ENCODE data around the gene RALGDS.

RALGDS gene

DNA sequence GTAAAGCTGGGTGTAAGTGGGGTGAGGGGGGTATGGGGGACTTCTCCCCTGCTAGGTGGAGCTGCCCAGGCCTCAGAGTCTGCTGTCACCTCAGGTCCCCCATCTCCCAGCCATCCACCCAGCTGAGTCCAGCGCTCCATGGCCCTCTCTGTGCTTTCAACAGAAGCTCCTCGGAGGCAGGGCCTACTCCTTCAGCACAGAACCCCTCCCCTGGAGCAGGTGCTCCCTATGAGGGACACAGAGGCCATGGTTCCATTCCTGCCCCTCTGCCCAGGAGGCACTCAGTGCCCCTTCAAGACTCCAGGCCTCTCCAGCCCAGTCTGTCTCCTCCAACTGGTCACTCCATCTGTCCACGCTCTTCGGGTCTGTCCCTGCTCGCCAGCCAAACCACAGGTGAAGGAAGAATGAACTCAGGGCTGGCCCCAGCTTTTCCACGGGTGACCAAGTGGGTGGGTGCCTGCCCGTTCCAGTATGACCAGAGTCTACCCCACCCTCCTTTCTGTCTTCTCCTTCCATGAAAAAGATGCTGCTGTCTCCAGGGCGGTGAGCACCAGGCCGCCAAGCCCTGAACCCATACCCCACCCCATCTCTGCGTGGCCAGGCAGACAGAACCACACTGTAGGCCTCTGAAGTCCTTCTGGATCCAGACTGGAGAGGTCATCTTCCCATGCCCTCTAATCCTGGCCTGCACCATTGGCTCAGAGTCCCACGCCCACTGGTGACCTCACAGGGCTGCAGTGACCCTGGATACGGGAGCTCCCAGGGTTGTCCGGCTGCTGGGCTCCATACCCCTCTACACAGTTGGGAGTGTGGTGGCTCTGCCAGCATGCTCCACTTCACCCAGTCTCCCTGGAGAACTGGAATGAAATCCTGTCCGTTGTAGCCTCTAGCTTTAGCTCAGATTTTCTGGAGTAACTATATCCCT is 30.8 kb upstream of the RALGDS start:
- H3K36me3 ChIP-seq (ENCODE audit: control insufficient read depth, insufficient read depth, low read length), result no peaks in the 10 kb centered on the region
- no peak overlapping the region for H3K4me3 ChIP-seq (ENCODE audit: insufficient read depth, low read depth, low read length, poor library complexity, severe bottlenecking)
- H3K27ac ChIP-seq (ENCODE audit: insufficient read depth, low read length, poor library complexity, severe bottlenecking), result no peak overlapping the region
- H3K27me3 ChIP-seq (replicated peaks; ENCODE audit: control insufficient read depth, insufficient read depth, low read length, poor library complexity, severe bottlenecking), result no peaks in the 10 kb centered on the region
- no peaks in the 10 kb centered on the region for H3K9me3 ChIP-seq (ENCODE audit: control insufficient read depth, low read length)
- H3K4me1 ChIP-seq (ENCODE audit: control insufficient read depth, insufficient read depth, low read length, poor library complexity, severe bottlenecking), result peaks cover 16% of the 10 kb centered on the region
- no peak for DNase-seq

DNA sequence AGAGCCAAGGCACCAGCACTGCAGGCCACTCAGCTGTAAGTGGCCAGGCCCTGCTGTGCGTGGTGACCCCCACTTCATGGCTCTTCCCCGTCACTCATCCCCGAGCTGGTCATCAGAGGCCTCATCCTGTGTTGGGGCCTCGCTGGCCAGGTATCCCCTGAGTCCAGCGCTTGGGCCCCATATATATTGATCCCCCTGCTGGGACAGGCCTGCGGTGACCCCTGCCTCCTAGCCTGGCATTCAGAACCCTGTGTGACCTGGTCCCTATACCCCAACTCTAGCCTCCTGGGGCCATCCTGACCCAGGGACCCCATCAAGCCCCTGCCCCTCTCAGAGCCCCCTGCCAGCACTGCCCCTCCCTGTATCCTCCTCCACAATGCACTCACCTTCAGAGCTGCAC is 30.0 kb upstream of the RALGDS start:
- Histone ChIP-seq H3K27me3 (replicated peaks; ENCODE audit: control insufficient read depth, insufficient read depth, low read length, poor library complexity, severe bottlenecking) (no peaks in the 10 kb centered on the region), H3K4me1 (ENCODE audit: control insufficient read depth, insufficient read depth, low read length, poor library complexity, severe bottlenecking) (peaks cover 19% of the 10 kb centered on the region), H3K4me3 (ENCODE audit: insufficient read depth, low read depth, low read length, poor library complexity, severe bottlenecking) (no peak overlapping the region), H3K27ac (ENCODE audit: insufficient read depth, low read length, poor library complexity, severe bottlenecking) (no peak overlapping the region), H3K9me3 (ENCODE audit: control insufficient read depth, low read length) (no peaks in the 10 kb centered on the region), H3K36me3 (ENCODE audit: control insufficient read depth, insufficient read depth, low read length) (no peaks in the 10 kb centered on the region)
- DNase-seq, result no peak

DNA sequence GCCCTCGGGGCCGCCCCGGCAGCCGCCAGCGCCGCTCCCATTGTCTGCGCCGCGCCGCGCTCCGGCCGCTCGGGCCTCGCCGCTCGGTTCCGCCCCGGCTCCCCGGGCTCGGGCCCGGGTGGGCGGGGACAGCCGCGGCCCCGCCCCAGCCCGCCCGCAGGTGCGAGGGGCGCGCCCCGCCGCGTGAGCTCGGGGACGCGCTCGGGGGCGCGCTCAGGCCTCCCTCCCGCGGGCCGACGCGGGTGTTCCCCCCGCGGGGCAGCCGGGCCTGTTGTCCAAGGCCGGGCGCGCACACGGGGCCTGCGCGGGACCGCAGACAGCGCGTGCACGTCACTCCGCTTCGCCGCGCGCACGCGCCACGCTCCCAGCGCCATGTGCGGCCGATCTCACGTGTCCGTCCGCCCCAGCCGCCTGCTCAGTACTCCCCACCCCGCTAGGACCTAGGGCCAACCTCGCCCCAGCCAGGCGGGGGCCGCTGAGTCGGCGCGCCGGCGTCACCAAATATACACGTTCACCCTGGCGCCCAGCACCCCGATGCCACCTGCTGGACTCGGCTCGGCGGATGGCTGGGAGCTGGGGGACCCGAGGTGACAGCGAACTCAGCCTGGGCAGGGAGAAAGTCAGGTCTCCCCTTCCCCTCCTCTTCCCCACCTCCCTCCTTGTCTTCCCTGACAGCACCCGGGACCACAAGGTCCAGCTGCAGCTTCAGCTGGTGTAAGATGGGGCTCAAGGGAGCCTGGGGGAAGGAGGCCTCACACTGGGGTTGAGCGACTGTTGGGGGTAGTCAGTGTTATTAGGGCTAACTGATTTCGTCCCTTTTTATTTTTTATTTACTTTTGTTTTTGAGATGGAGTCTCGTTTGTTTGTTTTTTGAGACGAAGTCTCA is 28.3 kb upstream of the RALGDS start:
- Histone ChIP-seq H3K9me3 (ENCODE audit: control insufficient read depth, low read length) (no peaks in the 10 kb centered on the region), H3K4me3 (ENCODE audit: insufficient read depth, low read depth, low read length, poor library complexity, severe bottlenecking) (peak overlapping the region; percentile 61), H3K27me3 (replicated peaks; ENCODE audit: control insufficient read depth, insufficient read depth, low read length, poor library complexity, severe bottlenecking) (no peaks in the 10 kb centered on the region), H3K27ac (ENCODE audit: insufficient read depth, low read length, poor library complexity, severe bottlenecking) (peak overlapping the region; percentile 98), H3K4me1 (ENCODE audit: control insufficient read depth, insufficient read depth, low read length, poor library complexity, severe bottlenecking) (peaks cover 33% of the 10 kb centered on the region), H3K36me3 (ENCODE audit: control insufficient read depth, insufficient read depth, low read length) (peaks cover 8% of the 10 kb centered on the region)
- DNase-seq, result peak; percentile 76 to 80 (median 77)

DNA sequence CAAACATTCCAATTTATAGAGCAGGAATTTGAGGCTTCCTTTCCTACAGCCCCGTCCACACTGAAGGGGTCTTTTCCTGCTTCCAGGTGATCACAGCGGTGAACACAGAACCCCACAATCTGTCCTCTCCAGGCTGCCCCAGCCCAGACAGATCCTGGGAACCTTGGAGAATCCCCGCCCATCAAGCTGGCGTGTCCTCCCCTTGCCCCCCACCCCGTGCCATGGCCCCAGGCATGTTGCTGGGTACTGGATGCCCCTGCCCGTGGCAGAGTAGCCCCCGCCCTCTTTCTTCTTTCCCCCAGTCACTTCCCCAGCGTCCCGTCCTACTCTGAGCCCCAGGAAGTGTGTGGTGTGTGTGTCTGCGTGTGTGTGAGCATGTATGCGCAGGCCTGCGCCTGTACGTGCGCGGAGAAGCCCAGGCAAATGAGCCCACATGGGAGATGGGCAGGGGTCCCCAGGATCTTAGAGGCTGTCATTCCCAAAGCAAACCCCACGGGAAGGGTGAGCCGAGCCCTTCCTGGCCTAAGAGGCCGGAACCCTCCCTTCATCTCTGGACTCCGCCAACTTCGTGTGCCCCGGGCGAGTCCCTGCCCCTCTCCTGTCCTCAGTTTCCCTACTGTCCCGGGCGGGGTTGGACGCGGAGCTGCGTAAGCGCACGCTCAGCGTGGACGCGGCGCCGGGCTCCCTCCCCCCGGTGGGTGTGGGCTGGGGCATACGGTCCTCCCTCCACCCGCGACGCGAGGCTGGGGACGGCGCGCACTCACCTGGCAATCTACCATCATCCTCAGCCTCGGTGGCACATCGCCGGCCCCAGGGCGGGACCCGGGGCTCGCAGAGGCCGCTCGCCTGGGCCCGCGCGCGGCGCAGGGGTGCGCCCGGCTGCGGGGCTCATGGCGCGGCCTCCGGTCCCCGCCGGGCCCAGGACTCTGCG is 27.4 kb upstream of the RALGDS start:
- Histone ChIP-seq H3K27me3 (replicated peaks; ENCODE audit: control insufficient read depth, insufficient read depth, low read length, poor library complexity, severe bottlenecking) (no peaks in the 10 kb centered on the region), H3K9me3 (ENCODE audit: control insufficient read depth, low read length) (no peaks in the 10 kb centered on the region), H3K36me3 (ENCODE audit: control insufficient read depth, insufficient read depth, low read length) (peaks cover 8% of the 10 kb centered on the region), H3K4me1 (ENCODE audit: control insufficient read depth, insufficient read depth, low read length, poor library complexity, severe bottlenecking) (peaks cover 40% of the 10 kb centered on the region), H3K4me3 (ENCODE audit: insufficient read depth, low read depth, low read length, poor library complexity, severe bottlenecking) (peak overlapping the region; percentile 85), H3K27ac (ENCODE audit: insufficient read depth, low read length, poor library complexity, severe bottlenecking) (peak overlapping the region; percentile 98)
- DNase-seq, result peak; percentile 54 to 62 (median 59)

DNA sequence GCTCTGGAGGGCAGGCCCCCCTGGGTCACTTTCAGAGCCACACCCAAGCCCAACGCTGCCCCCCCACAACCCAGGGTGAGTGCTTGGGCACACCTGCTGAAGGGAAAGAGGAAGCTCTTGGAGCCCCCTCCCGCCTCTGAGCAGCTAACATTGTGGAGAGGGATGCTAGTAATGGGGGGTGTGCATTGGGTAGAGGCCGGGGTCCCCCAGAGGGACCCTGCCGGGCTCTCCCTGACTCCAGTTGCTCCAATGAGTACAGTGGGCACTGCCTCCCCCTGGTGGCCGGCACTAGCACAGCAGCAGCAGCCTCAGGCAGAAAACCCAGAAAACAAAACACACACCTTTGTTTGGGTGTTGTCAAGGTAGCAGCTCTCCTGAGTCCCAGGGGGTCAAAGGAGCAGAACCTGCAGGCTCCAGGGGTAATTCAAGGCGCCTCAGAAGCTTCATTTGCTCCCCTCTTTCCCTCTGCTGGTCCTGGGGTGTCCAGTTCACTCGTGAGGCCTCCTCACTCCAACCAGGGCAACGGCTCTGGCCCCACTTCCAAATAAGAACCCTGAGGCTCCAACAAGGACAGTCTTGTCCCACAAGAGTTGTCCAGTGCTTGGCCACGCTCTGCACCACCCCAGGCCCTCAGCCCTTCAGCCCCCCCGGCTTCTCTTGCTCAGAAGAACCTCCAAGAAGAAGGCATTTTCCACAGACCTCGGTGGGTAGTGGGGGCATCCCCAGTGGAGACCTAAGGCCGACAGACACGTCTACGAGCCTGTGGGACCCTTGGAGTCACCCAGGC is 26.6 kb upstream of the RALGDS start:
- peak overlapping the region; percentile 98 for H3K27ac ChIP-seq (ENCODE audit: insufficient read depth, low read length, poor library complexity, severe bottlenecking)
- peak; percentile 69 to 79 (median 79) for DNase-seq
- H3K4me1 ChIP-seq (ENCODE audit: control insufficient read depth, insufficient read depth, low read length, poor library complexity, severe bottlenecking), result peaks cover 48% of the 10 kb centered on the region
- no peaks in the 10 kb centered on the region for H3K27me3 ChIP-seq (replicated peaks; ENCODE audit: control insufficient read depth, insufficient read depth, low read length, poor library complexity, severe bottlenecking)
- H3K36me3 ChIP-seq (ENCODE audit: control insufficient read depth, insufficient read depth, low read length), result peaks cover 8% of the 10 kb centered on the region
- H3K4me3 ChIP-seq (ENCODE audit: insufficient read depth, low read depth, low read length, poor library complexity, severe bottlenecking), result peak overlapping the region; percentile 85
- no peaks in the 10 kb centered on the region for H3K9me3 ChIP-seq (ENCODE audit: control insufficient read depth, low read length)

DNA sequence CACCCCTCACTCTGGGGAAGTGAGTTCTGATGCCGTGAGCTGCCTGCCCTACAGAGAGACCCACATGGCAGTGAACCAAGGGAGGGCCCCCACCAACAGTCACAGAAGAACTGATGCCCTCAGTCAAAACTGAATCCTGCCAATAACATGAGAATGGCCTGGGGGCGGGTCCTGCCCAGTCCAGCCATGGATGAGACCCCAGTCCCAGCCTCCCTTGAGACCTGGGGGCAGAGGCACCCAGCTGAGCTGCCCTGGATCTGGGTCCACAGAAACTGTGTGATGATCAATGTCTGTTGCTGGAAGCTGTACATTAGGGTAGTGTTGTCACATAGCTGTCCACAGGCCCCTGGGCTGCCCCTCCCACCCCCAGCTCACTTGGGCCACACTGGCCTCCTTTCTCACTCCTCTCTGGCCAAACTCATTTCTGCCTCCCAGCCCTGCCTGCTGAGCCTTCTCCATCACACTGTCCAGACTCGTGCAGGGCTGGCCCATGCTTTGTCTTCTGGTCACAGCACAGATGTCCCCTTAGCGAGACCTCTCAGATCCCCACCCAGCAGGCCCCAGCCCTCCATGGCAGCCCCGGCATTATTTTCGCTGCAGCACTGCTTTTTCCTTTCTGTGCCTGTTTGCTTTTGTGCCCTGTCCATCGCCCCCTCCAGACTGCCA is 25.8 kb upstream of the RALGDS start:
- H3K27me3 ChIP-seq (replicated peaks; ENCODE audit: control insufficient read depth, insufficient read depth, low read length, poor library complexity, severe bottlenecking), result no peaks in the 10 kb centered on the region
- peak overlapping the region; percentile 98 for H3K27ac ChIP-seq (ENCODE audit: insufficient read depth, low read length, poor library complexity, severe bottlenecking)
- H3K36me3 ChIP-seq (ENCODE audit: control insufficient read depth, insufficient read depth, low read length), result peaks cover 8% of the 10 kb centered on the region
- no peak for DNase-seq
- no peaks in the 10 kb centered on the region for H3K9me3 ChIP-seq (ENCODE audit: control insufficient read depth, low read length)
- H3K4me3 ChIP-seq (ENCODE audit: insufficient read depth, low read depth, low read length, poor library complexity, severe bottlenecking), result no peak overlapping the region
- peaks cover 56% of the 10 kb centered on the region for H3K4me1 ChIP-seq (ENCODE audit: control insufficient read depth, insufficient read depth, low read length, poor library complexity, severe bottlenecking)

DNA sequence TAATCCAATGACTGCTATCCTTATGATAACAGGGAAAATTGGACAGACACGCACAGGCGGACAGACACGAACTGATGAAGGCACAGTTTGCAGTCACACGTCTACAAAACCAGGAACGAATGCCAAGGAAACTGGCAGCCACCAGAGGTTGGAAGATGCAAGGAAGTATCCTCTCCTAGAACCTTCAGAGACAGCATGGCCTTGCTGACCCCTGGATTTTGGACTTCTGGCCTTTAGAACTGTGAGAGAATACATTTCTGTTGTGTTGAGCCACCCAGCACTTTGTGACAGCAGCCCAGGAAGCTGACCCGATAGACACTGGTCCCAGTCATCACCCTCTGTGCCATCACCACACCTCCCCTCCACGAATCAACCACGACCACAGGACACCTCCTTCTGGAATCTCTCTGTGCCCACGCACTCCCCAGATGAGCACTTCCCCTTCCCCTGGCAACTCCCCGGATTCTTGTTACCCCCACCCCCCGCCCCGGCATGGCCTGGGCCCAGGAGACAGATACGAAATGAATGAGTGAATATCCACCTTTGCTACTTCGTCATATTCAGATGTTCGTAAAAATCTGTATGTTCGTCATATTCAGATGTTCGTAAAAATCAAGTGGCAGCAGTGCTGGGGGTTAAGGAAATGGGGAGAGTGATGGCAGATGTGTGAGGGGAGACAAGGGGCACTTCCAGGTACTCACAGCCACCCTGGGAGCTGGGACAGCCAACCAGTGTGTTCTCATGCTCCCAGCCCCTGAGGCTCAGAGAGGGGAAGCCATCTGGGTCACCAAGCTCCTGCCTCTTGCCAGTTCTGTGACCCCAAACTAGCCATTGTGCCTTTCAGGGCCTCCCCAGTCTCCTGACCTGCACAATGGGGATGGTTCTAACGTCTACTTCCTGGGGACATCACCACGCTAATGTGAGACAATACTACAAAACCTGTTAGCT is 24.1 kb upstream of the RALGDS start:
- Histone ChIP-seq H3K27me3 (replicated peaks; ENCODE audit: control insufficient read depth, insufficient read depth, low read length, poor library complexity, severe bottlenecking) (no peaks in the 10 kb centered on the region), H3K4me3 (ENCODE audit: insufficient read depth, low read depth, low read length, poor library complexity, severe bottlenecking) (no peak overlapping the region), H3K9me3 (ENCODE audit: control insufficient read depth, low read length) (no peaks in the 10 kb centered on the region), H3K36me3 (ENCODE audit: control insufficient read depth, insufficient read depth, low read length) (peaks cover 8% of the 10 kb centered on the region), H3K4me1 (ENCODE audit: control insufficient read depth, insufficient read depth, low read length, poor library complexity, severe bottlenecking) (peaks cover 73% of the 10 kb centered on the region), H3K27ac (ENCODE audit: insufficient read depth, low read length, poor library complexity, severe bottlenecking) (peak overlapping the region; percentile 98)
- DNase-seq, result no peak
